ENCODE measurements around the gene RNASE9. TPM values are rescaled to one million over a fixed set of nuclear protein-coding genes. Genes with fewer than 3 reads are reported as not detected.

Gene RNASE9
- total and polyA plus RNA-seq, 4 donors, result not detected

DNA sequence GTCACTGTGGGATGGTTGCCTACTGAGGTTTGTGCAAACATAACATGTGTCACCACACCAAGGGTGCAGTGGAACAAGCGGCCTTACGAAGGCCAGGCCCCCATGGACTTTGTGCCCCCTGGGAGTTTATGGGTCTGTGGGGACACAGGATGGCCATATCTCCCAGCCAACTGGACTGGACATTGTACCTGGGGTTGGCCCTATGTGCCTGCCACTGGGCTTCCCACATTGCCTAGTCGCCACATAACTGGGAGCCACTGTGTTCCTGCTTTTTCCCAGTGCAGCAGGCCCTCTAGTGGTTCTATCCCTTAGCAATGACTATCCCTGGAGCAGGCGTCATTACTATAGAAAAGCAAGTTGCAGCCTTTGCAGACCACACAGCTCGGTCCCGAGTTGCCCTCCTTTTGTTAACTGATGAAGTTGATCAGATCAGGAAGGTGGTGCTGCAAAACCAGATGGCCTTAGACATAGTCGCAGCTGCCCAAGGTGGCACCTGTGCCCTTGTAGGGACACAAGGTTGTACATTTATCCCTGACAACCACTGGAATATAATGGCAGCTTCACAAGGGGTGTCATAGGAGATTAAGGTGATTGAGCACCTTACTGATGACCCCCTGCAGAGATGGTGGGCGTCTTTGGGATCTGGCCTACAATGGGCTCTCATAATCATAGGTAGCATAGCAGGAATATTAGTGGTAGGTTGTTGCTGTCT, 45.5 kb upstream of the RNASE9 start:
- TF ChIP-seq NR2F2 (IDR thresholded peaks at IDR 0.05), result no peak
- TF ChIP-seq RXRA (IDR thresholded peaks at IDR 0.05), result peak in 1 of 2 donors; percentile 80
- TF ChIP-seq RAD21 (IDR thresholded peaks at IDR 0.05), result peak; percentile 82 to 89
- TF ChIP-seq HNF4G (IDR thresholded peaks at IDR 0.05), result peak; percentile 92
- TF ChIP-seq, protein P1, sequence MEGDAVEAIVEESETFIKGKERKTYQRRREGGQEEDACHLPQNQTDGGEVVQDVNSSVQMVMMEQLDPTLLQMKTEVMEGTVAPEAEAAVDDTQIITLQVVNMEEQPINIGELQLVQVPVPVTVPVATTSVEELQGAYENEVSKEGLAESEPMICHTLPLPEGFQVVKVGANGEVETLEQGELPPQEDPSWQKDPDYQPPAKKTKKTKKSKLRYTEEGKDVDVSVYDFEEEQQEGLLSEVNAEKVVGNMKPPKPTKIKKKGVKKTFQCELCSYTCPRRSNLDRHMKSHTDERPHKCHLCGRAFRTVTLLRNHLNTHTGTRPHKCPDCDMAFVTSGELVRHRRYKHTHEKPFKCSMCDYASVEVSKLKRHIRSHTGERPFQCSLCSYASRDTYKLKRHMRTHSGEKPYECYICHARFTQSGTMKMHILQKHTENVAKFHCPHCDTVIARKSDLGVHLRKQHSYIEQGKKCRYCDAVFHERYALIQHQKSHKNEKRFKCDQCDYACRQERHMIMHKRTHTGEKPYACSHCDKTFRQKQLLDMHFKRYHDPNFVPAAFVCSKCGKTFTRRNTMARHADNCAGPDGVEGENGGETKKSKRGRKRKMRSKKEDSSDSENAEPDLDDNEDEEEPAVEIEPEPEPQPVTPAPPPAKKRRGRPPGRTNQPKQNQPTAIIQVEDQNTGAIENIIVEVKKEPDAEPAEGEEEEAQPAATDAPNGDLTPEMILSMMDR (IDR thresholded peaks at IDR 0.05; ENCODE audit: low read depth, low read length, missing input control), result peak; percentile 52
- TF ChIP-seq FOXA2 (IDR thresholded peaks at IDR 0.05), result no peak
- TF ChIP-seq HNF4A (conservative IDR thresholded peaks at IDR 0.05), result peak; percentile 74 to 99
- peak; percentile 84 for TF ChIP-seq SP1 (IDR thresholded peaks at IDR 0.05)
- TF ChIP-seq JUND (IDR thresholded peaks at IDR 0.05), result no peak
- 30% methylated on average over 8 of the region's 8 CpGs for WGBS
- H3K27ac ChIP-seq (ENCODE audit: low read depth in 1 of 2, low read length in 2 of 2), result no peak overlapping the region
- no peak overlapping the region for H3K9ac ChIP-seq (ENCODE audit: low read depth in 1 of 2, low read length in 2 of 2)
- peaks cover 0 to 29% (median 11%) of the 10 kb centered on the region in 4 donors for H3K4me1 ChIP-seq (ENCODE audit: control insufficient read depth in 4 of 4, insufficient read depth in 4 of 4, low read length in 3 of 4)
- DNase-seq (ENCODE audit: low spot score), result no peak
- no peak overlapping the region for H3K4me3 ChIP-seq (ENCODE audit: low read depth in 1 of 3, low read length in 3 of 3)
- H3K9me3 ChIP-seq (ENCODE audit: control insufficient read depth in 4 of 4, low read length in 3 of 4), result no peaks in the 10 kb centered on the region
- H3K27me3 ChIP-seq (ENCODE audit: control insufficient read depth in 4 of 4, insufficient read depth in 4 of 4, low read length in 3 of 4), result no peaks in the 10 kb centered on the region
- no peaks in the 10 kb centered on the region for H3K36me3 ChIP-seq (ENCODE audit: control insufficient read depth in 4 of 4, insufficient read depth in 3 of 4, low read depth in 1 of 4, low read length in 3 of 4)

DNA sequence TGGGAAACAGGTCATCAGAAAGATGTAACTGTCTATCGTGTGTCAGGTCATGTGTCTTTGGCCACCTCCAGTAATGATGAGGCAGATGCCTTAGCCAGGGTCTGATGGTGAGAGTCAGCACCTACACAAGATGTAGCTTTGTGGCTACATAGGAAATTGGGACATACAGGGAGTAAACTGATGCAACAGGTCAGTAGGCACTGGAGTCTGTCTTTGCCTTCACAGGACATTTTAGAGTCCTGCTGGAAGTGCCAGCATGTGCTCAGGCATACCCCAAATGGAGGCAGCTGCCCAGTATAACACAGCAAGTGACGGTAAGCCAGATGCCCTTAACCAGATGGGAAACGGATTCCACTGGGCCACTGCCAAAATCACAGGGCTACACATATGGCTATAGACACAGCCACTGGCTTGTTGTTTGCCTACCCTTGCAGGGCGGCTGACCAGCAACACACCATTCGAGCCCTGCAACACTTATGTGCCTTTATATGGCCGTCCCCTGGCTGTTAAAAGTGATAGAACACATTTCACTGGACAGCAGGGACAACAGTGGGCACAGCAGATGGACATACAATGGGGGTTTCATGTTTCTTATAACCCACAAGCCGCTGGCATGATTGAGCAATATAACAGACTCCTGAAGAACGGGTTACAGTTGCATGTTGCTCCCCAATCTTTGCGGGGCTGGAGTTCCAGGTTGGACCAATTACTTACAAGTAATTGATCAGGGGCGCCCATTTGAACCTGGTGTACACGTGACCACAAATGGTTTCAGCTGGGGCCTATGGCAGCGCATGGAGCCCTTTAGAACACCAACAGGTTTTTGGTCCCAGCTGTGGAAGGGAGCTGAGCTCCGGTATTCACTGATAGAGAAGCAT, 43.2 kb upstream of the RNASE9 start:
- H3K27me3 ChIP-seq (ENCODE audit: control insufficient read depth in 4 of 4, insufficient read depth in 4 of 4, low read length in 3 of 4), result no peaks in the 10 kb centered on the region
- no peak overlapping the region for H3K4me3 ChIP-seq (ENCODE audit: low read depth in 1 of 3, low read length in 3 of 3)
- H3K9ac ChIP-seq (ENCODE audit: low read depth in 1 of 2, low read length in 2 of 2), result no peak overlapping the region
- H3K36me3 ChIP-seq (ENCODE audit: control insufficient read depth in 4 of 4, insufficient read depth in 3 of 4, low read depth in 1 of 4, low read length in 3 of 4), result no peaks in the 10 kb centered on the region
- H3K9me3 ChIP-seq (ENCODE audit: control insufficient read depth in 4 of 4, low read length in 3 of 4), result no peaks in the 10 kb centered on the region
- no peak overlapping the region for H3K27ac ChIP-seq (ENCODE audit: low read depth in 1 of 2, low read length in 2 of 2)
- no peak for DNase-seq (ENCODE audit: low spot score)
- TF ChIP-seq, protein P2, sequence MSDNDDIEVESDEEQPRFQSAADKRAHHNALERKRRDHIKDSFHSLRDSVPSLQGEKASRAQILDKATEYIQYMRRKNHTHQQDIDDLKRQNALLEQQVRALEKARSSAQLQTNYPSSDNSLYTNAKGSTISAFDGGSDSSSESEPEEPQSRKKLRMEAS (IDR thresholded peaks at IDR 0.05), result no peak
- TF ChIP-seq FOXA2 (IDR thresholded peaks at IDR 0.05) (no peak), GABPA (IDR thresholded peaks at IDR 0.05 in 1 of 2, conservative IDR thresholded peaks at IDR 0.05 in 1 of 2) (no peak), HNF4A (conservative IDR thresholded peaks at IDR 0.05) (no peak), NR2F2 (IDR thresholded peaks at IDR 0.05) (no peak), RAD21 (IDR thresholded peaks at IDR 0.05) (no peak), RXRA (IDR thresholded peaks at IDR 0.05) (no peak), HNF4G (IDR thresholded peaks at IDR 0.05) (no peak), YY1 (IDR thresholded peaks at IDR 0.05) (no peak), JUND (IDR thresholded peaks at IDR 0.05) (no peak), FOXA1 (IDR thresholded peaks at IDR 0.05) (no peak), EGR1 (IDR thresholded peaks at IDR 0.05; ENCODE audit: low read depth in 2 of 2) (no peak), TAF1 (conservative IDR thresholded peaks at IDR 0.05) (no peak), SP1 (IDR thresholded peaks at IDR 0.05) (no peak)
- TF ChIP-seq, protein P1 (IDR thresholded peaks at IDR 0.05; ENCODE audit: low read depth, low read length, missing input control), result no peak
- TF ChIP-seq, protein P3, sequence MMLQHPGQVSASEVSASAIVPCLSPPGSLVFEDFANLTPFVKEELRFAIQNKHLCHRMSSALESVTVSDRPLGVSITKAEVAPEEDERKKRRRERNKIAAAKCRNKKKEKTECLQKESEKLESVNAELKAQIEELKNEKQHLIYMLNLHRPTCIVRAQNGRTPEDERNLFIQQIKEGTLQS (IDR thresholded peaks at IDR 0.05), result no peak
- TF ChIP-seq, protein P4, sequence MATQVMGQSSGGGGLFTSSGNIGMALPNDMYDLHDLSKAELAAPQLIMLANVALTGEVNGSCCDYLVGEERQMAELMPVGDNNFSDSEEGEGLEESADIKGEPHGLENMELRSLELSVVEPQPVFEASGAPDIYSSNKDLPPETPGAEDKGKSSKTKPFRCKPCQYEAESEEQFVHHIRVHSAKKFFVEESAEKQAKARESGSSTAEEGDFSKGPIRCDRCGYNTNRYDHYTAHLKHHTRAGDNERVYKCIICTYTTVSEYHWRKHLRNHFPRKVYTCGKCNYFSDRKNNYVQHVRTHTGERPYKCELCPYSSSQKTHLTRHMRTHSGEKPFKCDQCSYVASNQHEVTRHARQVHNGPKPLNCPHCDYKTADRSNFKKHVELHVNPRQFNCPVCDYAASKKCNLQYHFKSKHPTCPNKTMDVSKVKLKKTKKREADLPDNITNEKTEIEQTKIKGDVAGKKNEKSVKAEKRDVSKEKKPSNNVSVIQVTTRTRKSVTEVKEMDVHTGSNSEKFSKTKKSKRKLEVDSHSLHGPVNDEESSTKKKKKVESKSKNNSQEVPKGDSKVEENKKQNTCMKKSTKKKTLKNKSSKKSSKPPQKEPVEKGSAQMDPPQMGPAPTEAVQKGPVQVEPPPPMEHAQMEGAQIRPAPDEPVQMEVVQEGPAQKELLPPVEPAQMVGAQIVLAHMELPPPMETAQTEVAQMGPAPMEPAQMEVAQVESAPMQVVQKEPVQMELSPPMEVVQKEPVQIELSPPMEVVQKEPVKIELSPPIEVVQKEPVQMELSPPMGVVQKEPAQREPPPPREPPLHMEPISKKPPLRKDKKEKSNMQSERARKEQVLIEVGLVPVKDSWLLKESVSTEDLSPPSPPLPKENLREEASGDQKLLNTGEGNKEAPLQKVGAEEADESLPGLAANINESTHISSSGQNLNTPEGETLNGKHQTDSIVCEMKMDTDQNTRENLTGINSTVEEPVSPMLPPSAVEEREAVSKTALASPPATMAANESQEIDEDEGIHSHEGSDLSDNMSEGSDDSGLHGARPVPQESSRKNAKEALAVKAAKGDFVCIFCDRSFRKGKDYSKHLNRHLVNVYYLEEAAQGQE (IDR thresholded peaks at IDR 0.05), result no peak
- TF ChIP-seq, protein P5, sequence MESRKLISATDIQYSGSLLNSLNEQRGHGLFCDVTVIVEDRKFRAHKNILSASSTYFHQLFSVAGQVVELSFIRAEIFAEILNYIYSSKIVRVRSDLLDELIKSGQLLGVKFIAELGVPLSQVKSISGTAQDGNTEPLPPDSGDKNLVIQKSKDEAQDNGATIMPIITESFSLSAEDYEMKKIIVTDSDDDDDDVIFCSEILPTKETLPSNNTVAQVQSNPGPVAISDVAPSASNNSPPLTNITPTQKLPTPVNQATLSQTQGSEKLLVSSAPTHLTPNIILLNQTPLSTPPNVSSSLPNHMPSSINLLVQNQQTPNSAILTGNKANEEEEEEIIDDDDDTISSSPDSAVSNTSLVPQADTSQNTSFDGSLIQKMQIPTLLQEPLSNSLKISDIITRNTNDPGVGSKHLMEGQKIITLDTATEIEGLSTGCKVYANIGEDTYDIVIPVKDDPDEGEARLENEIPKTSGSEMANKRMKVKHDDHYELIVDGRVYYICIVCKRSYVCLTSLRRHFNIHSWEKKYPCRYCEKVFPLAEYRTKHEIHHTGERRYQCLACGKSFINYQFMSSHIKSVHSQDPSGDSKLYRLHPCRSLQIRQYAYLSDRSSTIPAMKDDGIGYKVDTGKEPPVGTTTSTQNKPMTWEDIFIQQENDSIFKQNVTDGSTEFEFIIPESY (IDR thresholded peaks at IDR 0.05), result no peak
- 80% methylated on average over 13 of the region's 13 CpGs for WGBS
- peaks cover 0 to 15% (median 0%) of the 10 kb centered on the region in 4 donors for H3K4me1 ChIP-seq (ENCODE audit: control insufficient read depth in 4 of 4, insufficient read depth in 4 of 4, low read length in 3 of 4)
